ENCODE data around the gene LRP1B. TPM values are rescaled to one million over a fixed set of nuclear protein-coding genes. Genes with fewer than 3 reads are reported as not detected.

LRP1B gene
- total RNA-seq, 2 experiments from 2014 or later = not detected

GRCh38 chr2:141423124-141423523 is 707.7 kb downstream of the LRP1B start:
- Mint-ChIP-seq H3K4me1 (no peaks in the 10 kb centered on the region), H3K36me3 (ENCODE audit: low read depth) (no peaks in the 10 kb centered on the region), H3K27ac (no peak overlapping the region), H3K4me3 (no peak overlapping the region), H3K27me3 (no peaks in the 10 kb centered on the region), H3K9me3 (peaks cover 10% of the 10 kb centered on the region)
- DNase-seq = no peak
- ChIA-PET CTCF (no interaction called here), POLR2A (no interaction called here)

DNA sequence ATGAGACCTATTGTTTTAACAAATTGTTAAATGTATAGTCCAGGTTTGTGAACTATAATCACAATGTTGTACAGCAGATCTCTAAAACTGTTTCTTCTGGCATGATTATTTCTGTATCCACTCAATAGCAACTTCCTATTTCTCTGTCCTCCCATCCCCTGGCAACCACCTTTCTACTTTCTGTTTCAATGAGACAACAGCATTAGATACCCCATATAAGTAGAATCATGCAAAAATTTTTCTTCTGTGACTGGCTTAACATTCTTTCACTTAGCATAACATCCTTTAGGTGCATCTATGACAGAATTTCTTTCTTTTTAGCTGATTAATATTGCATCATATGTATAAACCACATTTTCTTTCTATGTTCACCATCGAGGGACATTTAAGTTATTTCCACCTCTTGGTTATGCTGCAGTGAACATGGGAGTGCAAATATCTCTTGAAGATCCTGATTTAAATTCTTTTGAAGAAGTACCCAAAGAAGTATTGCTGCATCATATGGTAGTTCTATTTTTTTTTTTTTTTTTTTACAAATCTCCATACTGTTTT is 713.5 kb downstream of the LRP1B start:
- DNase-seq = no peak
- no peak overlapping the region for H3K27ac Mint-ChIP-seq
- no peak overlapping the region for H3K4me3 Mint-ChIP-seq
- no peaks in the 10 kb centered on the region for H3K36me3 Mint-ChIP-seq (ENCODE audit: low read depth)
- peaks cover 13% of the 10 kb centered on the region for H3K9me3 Mint-ChIP-seq
- no peaks in the 10 kb centered on the region for H3K27me3 Mint-ChIP-seq
- POLR2A ChIA-PET = no interaction called here
- no peaks in the 10 kb centered on the region for H3K4me1 Mint-ChIP-seq
- CTCF ChIA-PET = no interaction called here

GRCh38 chr2:141411419-141411818 is 719.4 kb downstream of the LRP1B start:
- no peaks in the 10 kb centered on the region for H3K27me3 Mint-ChIP-seq
- DNase-seq = no peak
- H3K36me3 Mint-ChIP-seq (ENCODE audit: low read depth) = no peaks in the 10 kb centered on the region
- H3K9me3 Mint-ChIP-seq = peaks cover 3% of the 10 kb centered on the region
- ChIA-PET POLR2A (no interaction called here), CTCF (no interaction called here)
- no peaks in the 10 kb centered on the region for H3K4me1 Mint-ChIP-seq
- H3K27ac Mint-ChIP-seq = no peak overlapping the region
- no peak overlapping the region for H3K4me3 Mint-ChIP-seq

DNA sequence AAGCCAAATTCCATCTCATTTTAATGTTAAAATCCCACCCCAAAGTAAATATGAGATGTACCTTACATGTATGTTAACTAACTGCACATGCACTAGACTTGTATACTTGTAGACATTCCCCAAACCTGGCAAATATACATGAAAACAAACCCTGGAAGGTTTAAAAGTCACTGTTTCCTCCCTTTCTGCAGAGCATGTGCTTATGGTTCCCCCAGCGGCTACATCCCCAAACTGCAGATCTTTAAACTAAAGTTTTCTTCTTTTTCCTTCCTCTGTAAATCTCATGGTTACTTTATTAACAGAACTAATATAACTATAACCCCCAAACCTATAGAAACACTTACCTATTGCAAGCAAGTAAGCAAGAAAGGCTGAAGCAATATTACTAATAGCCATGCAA is 731.5 kb downstream of the LRP1B start:
- Mint-ChIP-seq H3K36me3 (ENCODE audit: low read depth) (no peaks in the 10 kb centered on the region), H3K27me3 (no peaks in the 10 kb centered on the region), H3K4me3 (no peak overlapping the region), H3K4me1 (no peaks in the 10 kb centered on the region), H3K27ac (no peak overlapping the region), H3K9me3 (no peaks in the 10 kb centered on the region)
- POLR2A ChIA-PET = no interaction called here
- CTCF ChIA-PET = no interaction called here
- DNase-seq = no peak

GRCh38 chr2:141393214-141393545 is 737.6 kb downstream of the LRP1B start:
- Mint-ChIP-seq H3K27me3 (no peaks in the 10 kb centered on the region), H3K36me3 (ENCODE audit: low read depth) (no peaks in the 10 kb centered on the region), H3K27ac (no peak overlapping the region), H3K4me1 (no peaks in the 10 kb centered on the region), H3K9me3 (peaks cover 2% of the 10 kb centered on the region), H3K4me3 (no peak overlapping the region)
- ChIA-PET POLR2A (no interaction called here), CTCF (no interaction called here)
- DNase-seq = no peak

DNA sequence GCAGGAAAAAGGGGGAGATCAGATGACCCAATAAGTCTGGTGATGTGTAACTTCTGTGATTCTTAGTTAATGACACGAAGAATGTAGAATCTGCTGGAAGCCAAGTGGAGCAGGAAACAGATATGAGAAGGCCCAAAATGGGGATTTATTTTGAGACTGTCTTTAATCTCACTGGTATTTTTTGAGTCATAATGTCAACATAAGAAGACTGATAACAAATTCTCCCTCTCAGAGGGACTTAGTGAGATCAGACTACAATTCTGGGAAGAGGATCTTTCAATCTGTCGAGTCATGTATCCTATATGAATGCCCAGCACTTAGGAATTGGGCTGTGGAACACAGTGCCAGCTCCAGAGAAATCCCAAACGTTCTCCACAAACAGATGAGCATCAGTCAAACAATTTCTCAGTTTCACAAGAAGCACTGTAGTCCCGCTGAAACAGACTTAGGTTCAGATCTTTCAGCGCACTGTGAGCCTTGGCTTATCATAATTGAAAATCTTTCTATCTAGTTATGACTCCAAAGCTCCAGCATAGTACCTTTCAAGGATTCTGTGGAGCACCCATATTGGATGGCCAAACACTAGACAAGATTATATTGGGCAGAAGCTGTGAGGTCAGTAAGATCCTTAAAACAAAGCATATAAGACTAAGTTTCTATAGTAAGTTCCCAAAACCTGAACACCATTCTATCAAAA is 738.2 kb downstream of the LRP1B start:
- CTCF ChIA-PET = no interaction called here
- Mint-ChIP-seq H3K4me3 (no peak overlapping the region), H3K9me3 (peaks cover 2% of the 10 kb centered on the region), H3K4me1 (no peaks in the 10 kb centered on the region), H3K36me3 (ENCODE audit: low read depth) (no peaks in the 10 kb centered on the region), H3K27me3 (no peaks in the 10 kb centered on the region), H3K27ac (no peak overlapping the region)
- POLR2A ChIA-PET = no interaction called here
- DNase-seq = no peak

GRCh38 chr2:141386168-141386567 is 744.6 kb downstream of the LRP1B start:
- no peaks in the 10 kb centered on the region for H3K27me3 Mint-ChIP-seq
- no peak overlapping the region for H3K4me3 Mint-ChIP-seq
- H3K9me3 Mint-ChIP-seq = peaks cover 4% of the 10 kb centered on the region
- no peaks in the 10 kb centered on the region for H3K4me1 Mint-ChIP-seq
- POLR2A ChIA-PET = no interaction called here
- H3K36me3 Mint-ChIP-seq (ENCODE audit: low read depth) = no peaks in the 10 kb centered on the region
- no peak overlapping the region for H3K27ac Mint-ChIP-seq
- DNase-seq = no peak
- CTCF ChIA-PET = no interaction called here

GRCh38 chr2:141384676-141385075 is 746.1 kb downstream of the LRP1B start:
- Mint-ChIP-seq H3K27ac (no peak overlapping the region), H3K9me3 (peaks cover 10% of the 10 kb centered on the region), H3K36me3 (ENCODE audit: low read depth) (no peaks in the 10 kb centered on the region), H3K27me3 (no peaks in the 10 kb centered on the region), H3K4me1 (no peaks in the 10 kb centered on the region), H3K4me3 (no peak overlapping the region)
- DNase-seq = no peak
- POLR2A ChIA-PET = interaction anchor here (0.6 kb wide), 1 partner anchor 76 kb away, joined by 12 read pairs; no protein-coding TSS in a partner anchor
- CTCF ChIA-PET = no interaction called here

DNA sequence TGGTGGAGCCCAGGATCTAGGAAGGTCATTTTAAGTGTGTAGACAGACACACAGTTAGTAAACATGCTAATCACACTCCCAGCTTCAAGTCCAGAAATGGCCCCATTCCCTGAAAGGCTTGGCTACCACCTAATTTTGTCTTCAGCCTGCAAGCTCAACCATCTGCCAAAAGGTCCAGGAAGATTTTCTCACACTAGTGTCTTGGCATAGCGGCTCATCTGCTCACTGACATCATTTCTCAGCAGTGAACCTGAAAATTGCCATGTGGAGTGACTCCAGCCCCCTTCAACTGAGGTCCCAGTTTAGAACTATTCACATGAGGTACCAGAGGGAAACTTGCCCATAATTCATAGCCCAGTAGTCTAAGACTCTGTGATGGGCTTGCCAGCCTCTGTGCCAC is 748.9 kb downstream of the LRP1B start:
- no peaks in the 10 kb centered on the region for H3K4me1 Mint-ChIP-seq
- no peak overlapping the region for H3K27ac Mint-ChIP-seq
- H3K9me3 Mint-ChIP-seq = peaks cover 10% of the 10 kb centered on the region
- DNase-seq = no peak
- no peaks in the 10 kb centered on the region for H3K36me3 Mint-ChIP-seq (ENCODE audit: low read depth)
- POLR2A ChIA-PET = no interaction called here
- CTCF ChIA-PET = no interaction called here
- H3K4me3 Mint-ChIP-seq = no peak overlapping the region
- H3K27me3 Mint-ChIP-seq = no peaks in the 10 kb centered on the region

DNA sequence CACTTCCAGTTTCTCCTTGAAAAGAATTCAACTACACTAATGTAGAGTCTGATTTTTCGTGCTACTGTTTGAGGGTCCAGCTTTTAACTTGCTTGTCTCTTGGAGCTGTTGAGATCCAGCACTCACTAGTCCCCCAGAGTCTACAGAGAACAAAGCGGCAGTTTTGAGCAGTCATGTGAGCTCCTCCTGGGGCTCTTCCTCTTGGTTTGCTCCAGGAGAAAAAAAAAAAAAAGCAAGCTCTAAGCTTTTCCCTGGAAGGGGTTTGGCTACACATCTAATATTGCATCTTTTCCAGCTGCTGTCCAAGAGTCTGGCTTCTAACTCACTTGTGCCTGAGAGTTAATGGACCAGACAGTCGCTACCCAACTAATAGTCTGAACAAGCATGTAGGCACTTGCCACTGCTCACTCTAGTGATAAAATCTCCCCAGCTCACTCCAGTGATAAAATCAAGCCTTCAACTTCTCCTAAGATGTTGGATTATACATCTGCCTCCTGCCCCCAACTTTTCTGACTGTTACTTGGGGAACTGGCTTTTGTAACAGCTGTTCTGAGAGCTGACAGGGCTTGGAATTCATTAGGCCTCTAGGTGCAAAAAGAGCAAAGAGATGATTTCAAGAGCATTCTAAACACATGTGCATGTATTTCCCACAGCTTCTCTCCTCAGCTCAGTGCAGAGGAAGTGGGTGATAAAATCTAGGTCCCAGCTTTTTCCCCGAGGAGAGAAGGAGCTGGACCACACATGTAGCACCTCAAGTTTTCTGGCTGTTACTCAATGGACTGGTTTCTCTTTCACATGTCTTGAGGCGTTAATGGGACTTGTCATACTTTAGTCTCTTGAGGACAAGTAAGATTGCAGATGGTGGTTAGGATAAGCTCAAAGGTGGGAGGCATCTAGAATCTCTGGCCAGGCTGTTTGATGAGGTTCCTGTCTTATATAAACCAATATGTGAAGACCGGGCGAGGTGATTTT is 750.5 kb downstream of the LRP1B start:
- H3K27ac Mint-ChIP-seq = no peak overlapping the region
- H3K4me1 Mint-ChIP-seq = no peaks in the 10 kb centered on the region
- POLR2A ChIA-PET = no interaction called here
- no peaks in the 10 kb centered on the region for H3K36me3 Mint-ChIP-seq (ENCODE audit: low read depth)
- no peaks in the 10 kb centered on the region for H3K27me3 Mint-ChIP-seq
- H3K9me3 Mint-ChIP-seq = peaks cover 12% of the 10 kb centered on the region
- CTCF ChIA-PET = interaction anchor here (0.6 kb wide), 1 partner anchor 192 kb away, joined by 3 read pairs; no protein-coding TSS in a partner anchor
- DNase-seq = no peak
- no peak overlapping the region for H3K4me3 Mint-ChIP-seq

DNA sequence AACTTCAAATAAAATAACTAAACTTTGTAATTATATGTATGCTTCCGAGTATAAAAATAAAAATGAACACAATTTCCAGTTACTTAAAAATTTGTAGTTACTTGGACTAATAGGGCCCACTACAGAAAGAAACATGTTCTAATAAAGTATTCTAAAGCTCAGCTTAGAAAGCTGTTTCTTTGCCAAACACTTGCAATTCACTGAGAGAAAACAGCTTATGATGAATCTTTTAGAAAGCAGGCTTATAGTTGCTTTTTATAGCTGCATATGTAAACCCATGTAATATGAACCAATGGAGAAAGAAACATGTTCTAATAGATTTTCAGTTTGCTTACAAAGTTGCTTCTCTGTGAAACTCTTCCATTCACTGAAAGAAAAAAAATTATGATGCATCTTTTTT is 766.0 kb downstream of the LRP1B start:
- H3K36me3 Mint-ChIP-seq (ENCODE audit: low read depth) = no peaks in the 10 kb centered on the region
- H3K4me1 Mint-ChIP-seq = no peaks in the 10 kb centered on the region
- H3K27me3 Mint-ChIP-seq = no peaks in the 10 kb centered on the region
- POLR2A ChIA-PET = no interaction called here
- no peak for DNase-seq
- CTCF ChIA-PET = no interaction called here
- H3K4me3 Mint-ChIP-seq = no peak overlapping the region
- H3K9me3 Mint-ChIP-seq = no peaks in the 10 kb centered on the region
- H3K27ac Mint-ChIP-seq = no peak overlapping the region

GRCh38 chr2:141362311-141362710 is 768.5 kb downstream of the LRP1B start:
- Mint-ChIP-seq H3K27me3 (no peaks in the 10 kb centered on the region), H3K9me3 (no peaks in the 10 kb centered on the region), H3K27ac (no peak overlapping the region), H3K4me1 (no peaks in the 10 kb centered on the region), H3K36me3 (ENCODE audit: low read depth) (no peaks in the 10 kb centered on the region), H3K4me3 (no peak overlapping the region)
- POLR2A ChIA-PET = no interaction called here
- CTCF ChIA-PET = no interaction called here
- DNase-seq = no peak

DNA sequence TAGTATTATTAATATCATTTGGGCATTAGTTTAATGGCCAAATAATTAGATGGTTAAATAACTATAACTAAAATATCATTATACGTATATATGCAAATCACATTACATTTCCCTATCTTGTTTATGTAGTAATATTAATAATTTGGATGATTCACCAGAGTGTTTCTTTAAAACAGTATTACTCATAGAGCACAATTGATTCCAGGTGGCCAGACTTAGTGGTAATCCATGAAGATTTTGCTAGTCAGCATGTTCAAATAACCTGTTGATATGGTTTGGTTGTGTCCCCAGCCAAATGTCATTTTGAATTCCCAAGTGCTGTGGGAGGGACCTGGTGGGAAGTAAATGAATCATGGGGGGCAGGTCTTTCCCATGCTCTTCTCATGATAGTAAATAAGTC is 782.3 kb downstream of the LRP1B start:
- H3K4me3 Mint-ChIP-seq = no peak overlapping the region
- POLR2A ChIA-PET = no interaction called here
- CTCF ChIA-PET = no interaction called here
- DNase-seq = no peak
- H3K9me3 Mint-ChIP-seq = peaks cover 5% of the 10 kb centered on the region
- no peaks in the 10 kb centered on the region for H3K4me1 Mint-ChIP-seq
- no peaks in the 10 kb centered on the region for H3K36me3 Mint-ChIP-seq (ENCODE audit: low read depth)
- H3K27ac Mint-ChIP-seq = no peak overlapping the region
- H3K27me3 Mint-ChIP-seq = no peaks in the 10 kb centered on the region

All from activated CD4-positive, alpha-beta T cell treated with anti-CD3 and anti-CD28 coated beads, Interleukin-2, amount 10 ng/mL, durations not matched to agents 7 days and 5 days (primary cell).